Body of pancreas (tissue), 4 donors: Measurements from ENCODE around the gene NTRK2. TPM values are rescaled to one million over a fixed set of nuclear protein-coding genes. Genes with fewer than 3 reads are reported as not detected.

Experiments used
- ATAC-seq: fragments of 150-250 bp; one replicate; pipeline ENCODE4 v1.9.1; 2016
- DNase-seq, 4 donors: peaks; one replicate each; pipeline ENCODE4 v3.0.0-alpha.2; 2019
- H3K27ac ChIP-seq, 4 donors: fragments of 200-600 bp; sonication (generic); 1 replicate in 3 of 4; 2 replicates in 1 of 4; pipeline versions ENCODE4 v1.5.1 to v1.6.1; 2016 to 2019; ENCODE audit warnings: mild to moderate bottlenecking in 1 of 4, mixed read lengths in 1 of 4, moderate library complexity in 1 of 4
- H3K27me3 ChIP-seq, 2 donors: fragments of 200-600 bp; sonication (generic); one replicate each; pipeline ENCODE4 v1.6.0; 2016; ENCODE audit warnings: mild to moderate bottlenecking in 1 of 2
- H3K36me3 ChIP-seq, 2 donors: fragments of 200-600 bp; sonication (generic); replicated peaks in 1 of 2; 2 replicates each; pipeline ENCODE4 v1.5.1; 2016; ENCODE audit warnings: low read depth in 2 of 2; ENCODE audit not compliant: insufficient read depth in 1 of 2
- H3K4me1 ChIP-seq: fragments of 200-600 bp; sonication (generic); one replicate; pipeline ENCODE4 v1.6.0; 2016
- H3K4me3 ChIP-seq, 2 donors: fragments of 200-600 bp; sonication (generic); 1 replicate in 1 of 2; 2 replicates in 1 of 2; pipeline ENCODE4 v1.5.1; 2016 to 2019
- H3K9me3 ChIP-seq, 3 donors: fragments of 200-600 bp; sonication (generic); 1 replicate in 2 of 3; 2 replicates in 1 of 3; pipeline ENCODE4 v1.5.1; 2016
- CTCF ChIP-seq, 7 experiments: fragments of 450-650 bp in 4 of 7; fragments of 200-600 bp in 3 of 7; sonication (generic) in 3 of 7; IDR thresholded peaks; one replicate each; pipeline ENCODE4 v1.5.1; 2016 to 2019; ENCODE audit warnings: antibody characterized with exemption in 7 of 7
- POLR2A ChIP-seq, 3 donors: fragments of 450-650 bp; IDR thresholded peaks; one replicate each; pipeline ENCODE4 v1.6.1; 2016; ENCODE audit warnings: antibody characterized with exemption in 3 of 3, mild to moderate bottlenecking in 2 of 3
- WGBS, 2 donors: methylation state at CpG; one replicate each; pipeline ENCODE4 v1.1.5; 2017; 5-methylcytosine and 5-hydroxymethylcytosine counted together
- intact Hi-C: fragments of 100-400 bp; cut with DNase I; formaldehyde crosslinking; loops from one replicate; pipeline ENCODE4 v1.15.1; 2023
- total RNA-seq, 2 donors: library from RNA; depleted of rRNA; stranded (reverse); fragments of >200 nt; gene quantifications; one replicate each; pipeline ENCODE4 v1.1.0, GENCODE V29; 2016

NTRK2 gene
- total RNA-seq, 2 donors from 2014 or later, result 20.5 to 37.9 TPM

GRCh38 chr9:84843175-84843824 lies 173.8 kb downstream of the NTRK2 start:
- H3K4me1 ChIP-seq, result peaks cover 6% of the 10 kb centered on the region
- H3K4me3 ChIP-seq, result no peak overlapping the region
- no peaks in the 10 kb centered on the region for H3K9me3 ChIP-seq
- H3K36me3 ChIP-seq, result no peaks in the 10 kb centered on the region
- no peaks in the 10 kb centered on the region for H3K27me3 ChIP-seq
- no peak overlapping the region for H3K27ac ChIP-seq
- intact Hi-C loops, result no loop called here
- 58 to 59% methylated on average over 5 of the region's 5 CpGs for WGBS, 2 donors
- ATAC-seq (no peak), DNase-seq (no peak)
- TF ChIP-seq POLR2A (IDR thresholded peaks at IDR 0.05), result no peak
- TF ChIP-seq CTCF (IDR thresholded peaks at IDR 0.05), result no peak

GRCh38 chr9:84845956-84846900 lies 176.7 kb downstream of the NTRK2 start:
- H3K4me1 ChIP-seq, result peaks cover 6% of the 10 kb centered on the region
- H3K36me3 ChIP-seq, result no peaks in the 10 kb centered on the region
- intact Hi-C loops, result no loop called here
- no peaks in the 10 kb centered on the region for H3K27me3 ChIP-seq
- TF ChIP-seq POLR2A (IDR thresholded peaks at IDR 0.05) (no peak), CTCF (IDR thresholded peaks at IDR 0.05) (no peak)
- no peak overlapping the region for H3K27ac ChIP-seq
- DNase-seq (no peak), ATAC-seq (no peak)
- no peaks in the 10 kb centered on the region for H3K9me3 ChIP-seq
- WGBS, 2 donors, result 52% methylated on average over 7 of the region's 7 CpGs
- no peak overlapping the region for H3K4me3 ChIP-seq

- TF ChIP-seq CTCF (IDR thresholded peaks at IDR 0.05) (no peak), POLR2A (IDR thresholded peaks at IDR 0.05) (no peak)
Observed at GRCh38 chr9:84846906-84847305, 177.4 kb downstream of the NTRK2 start.

GRCh38 chr9:84849049-84849448 lies 179.5 kb downstream of the NTRK2 start:
- Histone ChIP-seq H3K4me1 (peaks cover 9% of the 10 kb centered on the region), H3K9me3 (no peaks in the 10 kb centered on the region), H3K27ac (no peak overlapping the region), H3K36me3 (no peaks in the 10 kb centered on the region), H3K27me3 (no peaks in the 10 kb centered on the region), H3K4me3 (no peak overlapping the region)
- TF ChIP-seq CTCF (IDR thresholded peaks at IDR 0.05) (no peak), POLR2A (IDR thresholded peaks at IDR 0.05) (no peak)
- no peak for ATAC-seq
- 84 to 86% methylated on average over 2 of the region's 2 CpGs for WGBS, 2 donors
- intact Hi-C loops, result no loop called here
- no peak for DNase-seq

More at GRCh38 chr9:84846906-84847305, 177.4 kb downstream of the NTRK2 start:
- Histone ChIP-seq H3K9me3 (no peaks in the 10 kb centered on the region), H3K4me1 (peaks cover 6% of the 10 kb centered on the region), H3K27me3 (no peaks in the 10 kb centered on the region), H3K4me3 (no peak overlapping the region), H3K27ac (no peak overlapping the region), H3K36me3 (no peaks in the 10 kb centered on the region)
- intact Hi-C loops, result no loop called here
- ATAC-seq (no peak), DNase-seq (no peak)
